HEK293T (cell line): ENCODE data around the gene TOPBP1.

Source experiments
- CTCF ChIA-PET: fragments of 350-600 bp; formaldehyde crosslinking; extraction: SDS; loops from one replicate; lab custom pipeline; 2021; ENCODE audit warnings: antibody characterized with exemption, inconsistent platforms; lab: Yijun Ruan, JAX
- POLR2A ChIA-PET: fragments of 350-600 bp; formaldehyde crosslinking; extraction: SDS; loops from one replicate; lab custom pipeline; 2020; ENCODE audit warnings: antibody characterized with exemption, inconsistent platforms; lab: Yijun Ruan, JAX
- DNase-seq: peaks from one replicate; pipeline ENCODE4 v3.0.0; 2012; ENCODE audit warnings: mixed read lengths; ENCODE audit errors: extremely low spot score
- ARNT ChIP-seq: fragments of 450-650 bp; IDR thresholded peaks from 2 replicates; pipeline ENCODE4 v1.6.1; 2017; ENCODE audit warnings: mild to moderate bottlenecking
- BHLHE40 ChIP-seq: fragments of 450-650 bp; IDR thresholded peaks from 2 replicates; pipeline ENCODE4 v1.6.1; 2016; ENCODE audit warnings: mild to moderate bottlenecking, moderate library complexity, borderline replicate concordance
- CTBP1 ChIP-seq: fragments of 450-650 bp; IDR thresholded peaks from 2 replicates; pipeline ENCODE4 v1.6.1; 2016; ENCODE audit warnings: borderline replicate concordance
- ELF4 ChIP-seq: fragments of 450-650 bp; IDR thresholded peaks from 2 replicates; pipeline ENCODE4 v1.6.1; 2017; ENCODE audit warnings: antibody characterized with exemption
- FOXA1 ChIP-seq: fragments of 450-650 bp; IDR thresholded peaks from 2 replicates; pipeline ENCODE4 v1.6.1; 2016; ENCODE audit warnings: mild to moderate bottlenecking
- FOXK2 ChIP-seq: fragments of 450-650 bp; IDR thresholded peaks from 2 replicates; pipeline ENCODE4 v1.6.1; 2016; ENCODE audit warnings: mild to moderate bottlenecking
- FOXM1 ChIP-seq: fragments of 450-650 bp; IDR thresholded peaks from 2 replicates; pipeline ENCODE4 v1.6.1; 2017; ENCODE audit warnings: mild to moderate bottlenecking, borderline replicate concordance
- HDGF ChIP-seq: fragments of 450-650 bp; IDR thresholded peaks from 2 replicates; pipeline ENCODE4 v1.6.1; 2017; ENCODE audit warnings: antibody characterized with exemption, borderline replicate concordance
- L3MBTL2 ChIP-seq: fragments of 450-650 bp; conservative IDR thresholded peaks from 2 replicates; pipeline ENCODE4 v1.6.1; 2016; ENCODE audit warnings: mild to moderate bottlenecking
- LEF1 ChIP-seq: fragments of 450-650 bp; IDR thresholded peaks from 2 replicates; pipeline ENCODE4 v1.6.1; 2017; ENCODE audit warnings: mild to moderate bottlenecking, borderline replicate concordance
- NFRKB ChIP-seq: fragments of 450-650 bp; IDR thresholded peaks from 2 replicates; pipeline ENCODE4 v1.6.1; 2016; ENCODE audit warnings: mild to moderate bottlenecking, moderate library complexity
- SP1 ChIP-seq: fragments of 450-650 bp; IDR thresholded peaks from 2 replicates; pipeline ENCODE4 v1.6.1; 2017
- SUZ12 ChIP-seq: fragments of 450-650 bp; IDR thresholded peaks from 2 replicates; pipeline ENCODE4 v1.6.1; 2016; ENCODE audit warnings: mild to moderate bottlenecking
- TARDBP ChIP-seq: fragments of 450-650 bp; IDR thresholded peaks from 2 replicates; pipeline ENCODE4 v1.6.1; 2016
- ZNF384 ChIP-seq: fragments of 450-650 bp; IDR thresholded peaks from 2 replicates; pipeline ENCODE4 v1.6.1; 2016
- TF ChIP-seq, protein P1 (sequence below): fragments of 450-650 bp; IDR thresholded peaks from 2 replicates; pipeline ENCODE4 v1.6.1; 2016

Gene TOPBP1

GRCh38 chr3:133578548-133579191 is 83.1 kb downstream of the TOPBP1 start:
- DNase-seq, result peak; percentile 59
- POLR2A ChIA-PET, result no interaction called here

GRCh38 chr3:133576169-133576568 is 85.6 kb downstream of the TOPBP1 start:
- TF ChIP-seq L3MBTL2 (no peak), NFRKB (no peak), SUZ12 (no peak), LEF1 (no peak), ELF4 (no peak), BHLHE40 (no peak), FOXA1 (no peak), HDGF (no peak), SP1 (no peak), CTBP1 (no peak), TARDBP (no peak), FOXK2 (no peak)
- TF ChIP-seq, protein P1, sequence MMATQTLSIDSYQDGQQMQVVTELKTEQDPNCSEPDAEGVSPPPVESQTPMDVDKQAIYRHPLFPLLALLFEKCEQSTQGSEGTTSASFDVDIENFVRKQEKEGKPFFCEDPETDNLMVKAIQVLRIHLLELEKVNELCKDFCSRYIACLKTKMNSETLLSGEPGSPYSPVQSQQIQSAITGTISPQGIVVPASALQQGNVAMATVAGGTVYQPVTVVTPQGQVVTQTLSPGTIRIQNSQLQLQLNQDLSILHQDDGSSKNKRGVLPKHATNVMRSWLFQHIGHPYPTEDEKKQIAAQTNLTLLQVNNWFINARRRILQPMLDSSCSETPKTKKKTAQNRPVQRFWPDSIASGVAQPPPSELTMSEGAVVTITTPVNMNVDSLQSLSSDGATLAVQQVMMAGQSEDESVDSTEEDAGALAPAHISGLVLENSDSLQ, result no peak
- CTCF ChIA-PET, result no interaction called here
- POLR2A ChIA-PET, result no interaction called here
- no peak for DNase-seq

More at GRCh38 chr3:133578548-133579191, 83.1 kb downstream of the TOPBP1 start:
- TF ChIP-seq SP1 (no peak), HDGF (no peak), ZNF384 (no peak), FOXA1 (no peak), ARNT (no peak), ELF4 (no peak)
- CTCF ChIA-PET, result interaction anchor here (0.5 to 0.9 kb wide), 3 partner anchors 88 to 229 kb away, joined by 3 to 4 read pairs (median 3); no protein-coding TSS in a partner anchor

DNA sequence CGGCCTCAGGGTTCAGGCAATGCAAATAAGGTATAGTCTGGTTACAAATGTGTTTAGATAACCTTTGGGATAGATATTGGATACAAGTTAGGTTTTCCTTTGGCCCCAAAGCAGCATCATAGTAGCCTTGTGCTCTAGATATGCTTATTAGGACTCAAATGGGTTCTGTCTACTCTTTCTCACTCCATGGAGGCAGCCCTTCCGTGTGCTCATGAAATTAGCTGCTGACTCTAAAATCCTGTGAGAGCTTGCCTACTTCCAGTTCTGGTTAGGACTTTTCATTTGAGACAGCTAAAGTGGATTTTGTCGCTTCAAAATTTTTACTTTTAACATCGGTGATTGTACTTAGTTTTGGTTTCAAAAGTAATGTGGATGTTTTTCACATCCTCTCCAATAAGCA is 86.7 kb downstream of the TOPBP1 start:
- TF ChIP-seq TARDBP (no peak), LEF1 (no peak), FOXM1 (no peak), SUZ12 (no peak), ZNF384 (no peak), ELF4 (no peak), SP1 (no peak), ARNT (no peak), CTBP1 (no peak), NFRKB (no peak), L3MBTL2 (no peak), HDGF (no peak)
- POLR2A ChIA-PET, result interaction anchor here (0.6 to 0.9 kb wide), 3 partner anchors 10 to 119 kb away, joined by 3 read pairs; no protein-coding TSS in a partner anchor
- CTCF ChIA-PET, result no interaction called here
- no peak for DNase-seq

- POLR2A ChIA-PET, result interaction anchor here (0.6 to 3.2 kb wide), 7 partner anchors 10 to 625 kb away, joined by 3 to 16 read pairs (median 3); no protein-coding TSS in a partner anchor
- CTCF ChIA-PET, result interaction anchor here (0.6 kb wide), 1 partner anchor 151 kb away, joined by 3 read pairs; no protein-coding TSS in a partner anchor
- TF ChIP-seq TARDBP (no peak), SP1 (no peak), ELF4 (no peak), ZNF384 (no peak), BHLHE40 (no peak), FOXA1 (no peak), FOXM1 (no peak), NFRKB (no peak)
- TF ChIP-seq, protein P1, result no peak
- peak; percentile 48 for DNase-seq
Measured at GRCh38 chr3:133574260-133574881, 87.4 kb downstream of the TOPBP1 start.

DNA sequence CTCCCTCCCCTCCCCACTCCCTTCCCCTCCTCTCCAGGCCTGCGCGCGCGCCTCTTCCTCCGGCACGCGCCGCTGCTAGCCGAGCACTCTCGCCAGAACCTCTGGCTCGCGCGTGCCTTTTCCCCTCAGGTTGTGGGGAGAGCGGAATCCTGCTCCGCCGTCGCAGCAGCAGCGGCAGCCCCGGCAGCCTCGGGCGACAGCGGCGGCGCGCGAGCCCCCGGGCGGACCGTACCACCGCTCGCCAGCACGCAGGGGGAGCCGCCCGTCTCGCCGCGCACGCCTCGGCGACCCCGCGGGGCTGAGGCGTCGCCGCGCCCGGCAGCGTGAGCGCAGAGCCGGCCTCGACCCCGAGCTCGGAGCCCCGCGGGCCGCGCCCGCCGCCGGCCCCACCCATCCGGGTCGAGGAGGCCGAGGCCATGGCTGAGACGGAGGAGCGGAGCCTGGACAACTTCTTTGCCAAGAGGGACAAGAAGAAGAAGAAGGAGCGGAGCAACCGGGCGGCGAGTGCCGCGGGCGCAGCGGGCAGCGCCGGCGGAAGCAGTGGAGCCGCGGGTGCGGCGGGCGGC is 88.0 kb downstream of the TOPBP1 start, which contains the start of gene CDV3:
Gene CDV3 (plus strand): TSS at position 58 of the 566 bp plus-strand sequence. CDS start 359 bp downstream, at position 417.
- TF ChIP-seq ARNT (peak; percentile 57; the same call in 1 of the 2 replicates), L3MBTL2 (no peak), FOXM1 (peak; percentile 12; the same call in 1 of the 2 replicates)
- CTCF ChIA-PET, result no interaction called here
- peak; percentile 61 for DNase-seq
- POLR2A ChIA-PET, result interaction anchor here (0.6 to 3.2 kb wide), 13 partner anchors 9 to 625 kb away, joined by 3 to 16 read pairs (median 3); no protein-coding TSS in a partner anchor

DNA sequence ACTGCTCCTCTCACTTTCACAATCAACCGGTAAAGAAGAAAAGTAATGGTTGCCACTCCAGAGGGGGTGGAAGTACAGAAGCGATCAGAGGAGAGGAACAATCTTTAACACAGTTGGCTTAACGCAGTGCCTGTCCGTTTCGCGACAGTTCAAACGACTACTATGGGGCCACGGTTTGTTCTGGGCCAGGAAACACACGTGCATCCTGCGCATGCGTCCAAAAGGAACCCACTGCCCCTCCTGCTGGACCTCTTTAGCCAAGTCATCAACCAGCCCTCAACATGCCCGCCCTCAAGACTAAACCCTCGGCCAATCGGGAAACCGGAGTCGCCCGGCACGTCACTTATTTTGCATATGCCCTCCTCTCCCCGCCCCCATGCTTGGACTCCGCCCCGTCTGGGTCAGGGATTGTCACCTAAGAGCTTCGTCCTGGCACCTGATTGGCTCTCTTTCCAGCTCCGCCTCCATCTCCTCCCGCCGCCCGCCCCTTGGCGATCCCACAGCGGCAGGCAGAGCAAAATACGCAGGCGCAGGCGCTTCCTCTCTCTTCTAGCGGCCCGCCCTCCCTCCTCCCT is 88.6 kb downstream of the TOPBP1 start:
- POLR2A ChIA-PET, result interaction anchor here (0.6 to 3.2 kb wide), 14 partner anchors 9 to 124 kb away, joined by 3 to 16 read pairs (median 3); no protein-coding TSS in a partner anchor
- CTCF ChIA-PET, result no interaction called here
- no peak for TF ChIP-seq FOXK2
- peak; percentile 59 for TF ChIP-seq L3MBTL2
- TF ChIP-seq, protein P1, result peak; percentile 94
- DNase-seq, result peak; percentile 93
